NOMO-1 treated with DMSO at 0.1 percent for 48 hours (cell line): ENCODE results near the gene TNFRSF8.
A peak's percentile ranks its signal among the peaks of the same experiment; 100 is the strongest.

ENCODE experiments used
- DNase-seq: peaks from one replicate; lab custom pipeline; 2025; ENCODE audit not compliant: unreplicated experiment; lab: John Stamatoyannopoulos, UW

The TNFRSF8 gene

DNA sequence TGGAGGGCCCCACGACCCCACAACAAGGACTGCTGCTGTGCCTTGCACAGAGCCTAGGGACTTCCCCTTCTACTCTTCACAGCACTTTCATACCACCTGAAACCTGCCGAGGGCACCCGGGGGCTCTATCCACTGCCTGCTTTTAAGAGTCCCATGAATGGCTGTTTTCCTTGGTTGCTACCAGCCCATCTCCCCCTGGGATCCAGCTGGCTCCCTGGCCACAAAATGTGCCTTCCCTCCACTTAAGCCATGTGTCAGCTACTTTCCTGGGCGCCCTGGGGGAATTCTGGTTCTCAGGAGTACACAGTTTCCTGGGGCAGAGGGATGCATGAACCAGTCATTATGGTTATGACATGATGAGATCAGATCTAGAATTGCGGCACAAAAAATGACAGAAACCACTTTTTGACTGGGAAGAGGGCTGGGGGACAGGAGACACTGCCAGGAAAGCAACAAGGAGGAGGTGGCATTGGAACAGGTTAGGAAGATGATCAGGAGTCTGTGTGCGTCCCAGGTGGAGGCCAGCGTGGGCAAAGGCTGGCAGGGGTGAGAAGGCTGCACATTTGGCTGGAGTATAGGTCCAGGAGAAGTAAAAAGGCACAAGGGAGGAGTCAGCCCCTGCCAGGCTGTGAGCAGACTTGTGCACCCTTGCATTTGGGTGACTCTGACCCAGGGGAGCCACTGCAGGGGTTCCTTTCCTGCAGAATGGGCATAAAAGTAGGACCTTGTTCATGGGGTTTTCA lies 3.2 kb upstream of the TNFRSF8 start:
- no peak for DNase-seq

DNA sequence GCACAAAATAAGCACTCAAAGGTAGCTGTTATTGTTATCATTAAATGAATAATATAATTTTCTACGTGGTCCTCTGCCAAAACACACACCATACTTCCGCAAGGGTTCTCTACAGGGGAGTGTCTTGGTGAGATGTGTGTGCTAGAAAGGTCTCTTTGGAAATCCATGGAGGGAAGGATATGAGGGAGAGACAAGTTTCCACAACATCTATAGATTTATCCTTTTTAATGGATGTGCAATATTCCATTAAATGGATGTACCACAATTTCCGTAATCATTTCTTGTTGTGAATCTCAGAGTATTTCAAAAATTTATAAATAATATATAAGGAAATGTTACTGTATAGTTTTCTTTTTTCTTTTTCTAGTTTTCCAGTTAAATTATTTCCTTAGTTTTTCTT lies 2.6 kb upstream of the TNFRSF8 start:
- DNase-seq, result no peak

DNA sequence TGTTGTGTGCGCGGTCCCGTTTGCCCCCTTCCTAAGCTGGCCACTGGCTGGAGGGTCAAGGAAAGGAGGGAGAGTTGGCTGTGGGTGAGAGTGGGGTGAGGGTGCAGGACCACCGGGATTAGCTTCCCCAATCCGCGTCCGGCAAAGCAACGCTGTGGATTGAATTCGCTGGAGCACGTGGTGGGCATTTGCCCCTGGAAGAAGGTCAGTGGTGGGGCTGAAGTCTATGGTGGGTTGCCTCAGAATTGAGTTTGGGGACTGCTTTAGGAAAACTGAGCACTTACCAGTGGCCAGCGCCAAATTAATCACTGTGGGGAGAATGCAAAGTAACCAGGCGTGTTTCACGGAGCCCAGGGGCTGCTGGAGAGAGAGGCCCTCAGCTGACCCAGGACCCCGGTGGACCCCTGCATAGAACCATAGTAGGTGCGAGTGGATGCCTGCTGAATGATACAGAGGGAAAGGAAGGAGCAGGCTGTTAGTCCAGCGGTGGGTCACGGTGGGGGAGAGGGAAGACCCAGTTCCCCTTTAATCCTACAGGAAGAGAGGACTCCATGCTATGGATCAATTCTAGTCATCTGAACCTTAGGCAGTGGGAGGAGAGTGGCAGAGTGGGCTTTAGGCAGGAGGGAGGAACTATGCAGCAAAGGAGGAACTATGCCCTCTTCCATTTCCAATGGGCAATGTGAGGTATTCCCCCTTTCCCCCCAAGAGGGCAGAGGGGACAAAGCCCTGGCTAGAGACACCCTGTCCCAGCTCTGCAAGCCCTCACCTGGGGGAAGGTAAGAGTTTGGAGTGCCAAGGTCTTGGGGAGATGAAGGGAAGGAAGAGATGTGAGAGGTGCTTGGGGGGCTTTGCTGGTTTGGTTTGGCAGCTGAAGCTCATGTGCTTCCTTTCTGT lies 1.2 kb downstream of the TNFRSF8 start:
- no peak for DNase-seq

DNA sequence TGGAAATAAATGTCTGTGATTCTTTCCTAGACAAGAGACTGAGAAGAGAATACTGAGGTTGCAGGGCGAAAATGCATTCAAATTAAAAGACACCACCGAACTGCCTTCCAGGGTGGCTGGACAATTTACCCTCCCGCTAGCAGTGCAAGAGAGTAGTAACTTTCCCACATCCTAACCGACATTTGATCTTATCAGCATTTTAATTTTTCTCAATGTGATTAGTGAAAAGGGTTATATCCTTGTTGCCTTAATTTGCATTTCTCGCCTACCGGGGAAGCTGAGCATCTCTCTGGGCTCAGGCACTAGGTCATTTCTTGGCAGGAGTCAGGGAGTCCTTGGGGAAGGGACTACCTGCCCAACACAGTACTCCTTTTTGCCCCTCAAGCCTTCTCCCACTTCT lies 2.8 kb downstream of the TNFRSF8 start:
- no peak for DNase-seq

DNA sequence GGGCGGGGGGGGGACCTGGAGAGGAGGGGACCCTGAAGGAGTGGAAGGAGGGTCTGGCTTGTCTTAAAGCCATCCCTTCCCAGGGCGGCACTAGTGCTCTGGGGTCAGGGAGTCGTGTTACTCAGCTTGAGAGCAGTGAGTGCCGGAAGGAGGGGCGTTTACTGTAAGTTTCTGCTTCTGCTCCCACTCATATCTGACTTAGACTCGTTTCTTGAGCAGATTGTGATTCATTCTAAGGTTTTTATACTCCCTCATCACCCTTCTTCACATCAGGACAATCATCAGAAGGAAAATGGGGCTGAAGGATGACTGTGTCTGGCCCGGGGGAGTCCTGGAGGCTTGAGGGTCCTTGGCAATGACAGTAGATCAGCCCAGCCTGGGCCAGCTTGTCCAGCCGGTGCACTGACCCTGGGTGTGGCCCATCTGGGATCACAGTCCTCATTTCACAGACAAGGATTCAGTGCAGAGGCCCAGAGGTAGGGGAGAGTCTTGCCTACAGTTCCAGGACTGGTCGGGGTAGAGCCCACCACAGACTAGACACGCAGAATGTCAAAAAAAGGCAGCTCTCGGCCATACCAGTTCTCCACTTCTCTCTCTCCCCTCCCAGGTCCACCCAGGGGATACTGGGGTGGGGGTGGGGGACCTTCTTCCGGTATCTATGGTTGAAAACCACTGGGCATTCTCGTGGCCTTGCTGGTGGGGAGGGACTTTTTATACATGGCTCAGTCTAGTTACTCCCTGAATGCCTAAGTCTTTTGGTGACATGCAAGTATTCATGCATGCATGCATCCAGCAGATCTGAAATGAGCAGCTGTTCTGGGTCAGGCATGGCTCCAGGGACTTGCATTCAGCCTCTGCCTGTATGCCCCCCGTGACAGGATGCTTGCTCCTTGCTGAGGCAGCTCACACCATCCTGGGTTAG lies 5.1 kb downstream of the TNFRSF8 start:
- DNase-seq, result no peak

DNA sequence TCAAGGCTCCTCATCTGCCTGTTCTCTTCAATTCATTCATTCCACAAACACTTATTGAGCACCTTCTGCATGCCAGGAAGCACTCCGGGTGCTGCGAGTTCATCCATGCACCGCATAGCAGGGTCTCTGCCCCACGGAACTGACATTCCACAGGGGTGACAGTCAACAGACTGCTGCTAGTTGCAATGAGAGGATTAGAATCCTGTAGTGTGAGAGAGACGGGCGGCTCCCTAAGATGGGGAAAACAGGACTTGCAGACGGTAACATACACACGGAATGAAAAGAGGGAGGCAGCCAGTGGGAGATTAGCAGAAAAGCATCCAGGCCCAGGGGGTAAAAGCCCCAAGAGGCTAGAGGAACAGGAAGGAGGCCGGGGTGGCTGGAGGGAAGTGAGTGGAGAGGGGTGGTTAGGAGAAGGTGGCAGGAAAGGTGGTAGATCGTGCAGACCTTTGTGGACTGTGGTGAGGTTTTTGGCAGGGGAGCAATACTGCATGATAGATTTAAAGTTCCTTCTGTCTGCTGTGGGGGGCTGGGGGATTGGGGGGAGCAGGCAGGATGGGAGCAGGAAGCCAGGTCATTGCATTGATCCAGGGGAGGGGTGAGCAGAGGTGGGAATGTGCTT lies 6.6 kb downstream of the TNFRSF8 start:
- DNase-seq, result no peak

DNA sequence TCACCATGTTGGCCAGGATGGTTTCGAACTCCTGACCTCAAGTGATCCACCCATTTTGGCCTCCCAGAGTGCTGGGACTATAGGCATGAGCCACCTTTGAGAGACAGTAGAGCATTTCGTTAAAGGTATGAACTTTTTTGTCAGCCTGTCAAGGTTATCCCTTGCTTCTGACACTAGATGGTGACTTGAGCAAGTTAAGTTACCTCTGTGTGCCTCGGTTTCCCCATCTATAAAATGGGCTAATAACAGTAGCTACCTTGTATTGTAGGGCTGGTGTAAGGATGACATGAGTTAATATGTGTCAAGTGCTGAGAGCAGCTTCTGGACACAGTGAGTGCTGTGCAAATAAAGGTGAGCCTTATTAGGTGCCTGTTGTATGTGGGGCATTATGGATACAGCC lies 8.8 kb downstream of the TNFRSF8 start:
- DNase-seq, result no peak

DNA sequence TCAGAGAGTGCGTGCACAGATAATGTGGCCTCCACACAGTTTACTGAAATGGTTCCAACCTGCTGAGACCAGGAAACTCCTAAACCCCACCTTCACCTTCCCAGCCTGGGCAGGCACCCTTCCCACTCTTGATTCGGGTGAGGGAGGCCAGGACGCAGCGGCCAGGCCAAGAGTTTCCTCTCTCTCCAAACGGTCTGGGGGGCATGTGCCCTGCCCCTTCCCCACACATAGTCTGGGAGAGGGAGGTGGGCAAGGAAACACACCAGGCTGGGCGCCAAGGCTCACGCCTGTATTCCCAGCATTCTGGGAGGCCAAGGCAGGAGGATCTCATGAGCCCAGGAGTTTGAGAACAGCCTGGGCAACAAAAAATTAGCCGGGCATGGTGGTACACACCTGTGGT lies 9.6 kb downstream of the TNFRSF8 start:
- DNase-seq, result no peak

DNA sequence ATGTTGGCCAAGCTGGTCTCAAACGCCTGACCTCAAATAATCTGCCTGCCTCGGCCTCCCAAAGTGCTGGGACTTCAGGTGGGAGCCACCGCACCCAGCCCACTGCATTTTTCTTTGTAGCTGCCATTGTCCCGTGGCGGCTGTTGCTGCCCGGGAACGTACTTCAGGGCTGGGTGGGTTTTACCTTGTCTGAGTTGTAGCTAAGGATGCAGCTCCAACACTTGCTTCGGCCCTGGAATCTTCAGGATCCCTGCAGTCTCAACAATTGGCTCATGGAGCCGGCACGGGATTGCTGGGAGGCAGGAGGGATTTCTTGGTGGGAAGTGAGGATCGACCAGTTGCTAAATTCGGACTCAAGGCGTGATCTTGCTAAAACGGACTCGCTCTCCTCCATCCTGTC lies 10.7 kb downstream of the TNFRSF8 start:
- no peak for DNase-seq

DNA sequence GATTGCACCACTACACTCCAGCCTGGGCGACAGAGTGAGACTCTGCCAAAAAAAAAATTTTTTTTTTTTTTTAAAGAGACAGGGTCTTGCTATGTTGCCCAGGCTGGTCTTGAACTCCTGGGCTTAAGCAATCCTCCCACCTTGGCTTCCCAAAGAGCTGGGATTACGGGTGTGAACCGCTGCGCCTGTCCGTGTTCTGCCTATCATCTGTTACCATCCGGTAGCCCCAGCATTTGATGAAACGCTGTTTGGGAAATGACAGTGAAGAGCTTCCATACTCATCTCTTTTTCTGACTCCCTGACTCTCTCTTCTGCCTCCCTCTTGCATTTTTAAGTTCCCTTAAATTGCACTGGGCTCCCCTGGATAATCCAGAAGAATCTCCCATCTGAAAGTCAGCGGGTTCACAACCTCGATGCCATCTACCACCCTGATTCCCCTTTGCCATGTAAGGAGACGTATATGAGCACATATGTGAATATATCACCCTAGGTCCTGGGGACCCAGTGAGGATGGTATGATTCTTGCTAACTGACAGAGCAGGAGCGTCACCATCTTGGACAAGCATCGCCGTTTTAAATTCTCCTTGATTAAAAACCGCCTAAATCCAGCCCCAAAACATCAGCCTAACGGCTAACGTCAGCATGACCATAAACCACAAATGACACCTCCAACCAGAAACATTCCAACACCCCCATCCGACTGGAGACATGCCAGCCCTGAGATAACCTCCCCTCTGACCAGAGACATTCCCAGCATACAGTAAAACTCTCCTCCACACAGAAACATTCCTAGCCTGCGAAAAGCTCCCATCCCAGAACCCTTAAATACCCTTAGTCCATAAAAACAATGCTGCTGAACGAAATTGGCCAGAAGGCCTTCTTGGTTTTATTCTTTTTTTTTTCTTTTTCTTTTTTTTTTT lies 12.4 kb downstream of the TNFRSF8 start:
- no peak for DNase-seq

DNA sequence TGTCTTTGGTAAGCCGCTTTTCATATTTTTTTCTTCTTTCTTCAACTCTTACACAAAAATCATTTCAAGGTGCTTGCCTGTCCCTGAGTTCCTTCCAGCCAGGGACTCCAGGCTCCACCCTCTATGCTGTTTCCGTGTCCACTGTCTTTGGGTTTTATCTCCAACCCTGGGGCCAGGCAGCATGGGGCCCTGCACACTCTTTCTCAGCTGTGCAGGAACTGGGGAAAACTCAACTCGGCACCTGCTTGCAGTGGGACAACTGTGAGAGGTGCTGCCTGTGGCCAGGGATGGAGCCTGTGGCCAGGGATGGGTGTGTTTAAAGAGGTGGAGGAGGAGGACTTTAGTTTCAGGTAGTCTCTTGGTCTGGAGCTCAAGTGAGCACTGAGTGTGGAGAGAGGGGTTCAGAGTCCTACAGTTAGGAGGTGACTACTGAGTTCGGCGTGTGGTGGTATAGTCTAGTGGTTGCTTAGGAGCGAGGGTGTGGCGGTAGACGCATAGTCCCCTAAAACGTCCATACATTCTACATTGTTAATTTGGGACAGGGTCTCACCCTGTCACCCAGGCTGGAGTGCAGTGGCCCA lies 13.4 kb downstream of the TNFRSF8 start:
- no peak for DNase-seq

DNA sequence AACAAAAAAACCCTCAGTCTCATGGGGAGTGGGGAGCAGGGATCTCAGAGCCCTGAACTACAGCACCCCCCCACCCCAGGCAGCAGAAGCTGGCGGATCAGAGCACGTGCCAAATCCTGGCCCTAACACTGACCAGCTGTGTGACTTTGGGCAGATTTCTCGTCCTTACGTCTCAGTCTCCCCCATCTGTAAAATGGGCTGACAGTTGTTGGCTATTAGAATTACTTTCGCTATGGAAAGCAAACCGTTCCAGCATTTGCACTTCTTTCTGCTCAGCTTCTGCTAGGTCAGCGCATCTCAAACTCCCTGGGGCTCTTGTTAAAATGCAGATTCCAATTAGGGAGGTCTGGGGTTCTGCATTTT lies 15.5 kb downstream of the TNFRSF8 start:
- no peak for DNase-seq

DNA sequence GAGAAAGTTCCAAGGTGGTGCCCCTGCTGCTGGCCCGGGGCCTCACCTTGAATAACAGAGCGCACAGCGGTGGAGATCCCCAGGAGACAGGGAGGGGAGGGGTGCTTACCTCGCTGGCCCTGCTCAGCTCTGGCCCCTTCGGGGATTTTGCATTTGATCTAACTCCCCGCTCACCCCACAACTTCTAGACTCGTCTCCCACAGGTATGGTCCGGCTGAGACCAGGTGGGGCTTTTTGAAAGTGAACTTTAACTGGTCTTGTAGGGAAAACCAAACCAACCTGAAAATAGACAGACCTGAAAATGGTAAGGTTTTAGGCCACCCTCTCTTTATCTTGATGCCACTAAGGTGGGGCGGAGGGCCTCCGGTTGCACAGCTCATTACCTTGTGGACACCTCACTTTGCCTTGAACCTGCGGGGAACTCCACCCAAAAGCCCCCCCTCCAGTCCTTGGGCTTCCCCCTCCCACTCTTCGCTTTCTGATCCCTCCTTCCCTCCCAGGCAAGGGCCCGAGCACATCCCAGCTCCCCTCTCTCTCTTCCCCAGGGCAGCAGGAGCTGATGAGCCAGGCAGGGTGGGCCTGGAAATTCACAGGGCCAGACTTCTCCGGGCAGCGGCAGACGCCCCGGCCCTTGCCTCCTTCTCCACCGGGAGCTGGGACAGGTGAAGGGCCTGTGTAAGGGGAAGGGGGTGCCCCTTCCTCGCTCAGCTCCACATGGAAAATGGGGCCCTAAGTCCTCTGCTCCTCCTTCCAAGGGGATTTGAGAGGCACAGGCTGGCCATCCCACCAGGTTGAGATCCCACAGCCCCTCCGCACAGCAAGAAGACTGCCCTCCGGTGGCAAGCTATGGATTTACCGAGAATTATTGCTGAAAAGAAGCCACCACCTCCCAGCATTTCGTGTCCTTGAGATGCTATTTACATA lies 16.1 kb downstream of the TNFRSF8 start:
- DNase-seq, result peak; percentile 3

DNA sequence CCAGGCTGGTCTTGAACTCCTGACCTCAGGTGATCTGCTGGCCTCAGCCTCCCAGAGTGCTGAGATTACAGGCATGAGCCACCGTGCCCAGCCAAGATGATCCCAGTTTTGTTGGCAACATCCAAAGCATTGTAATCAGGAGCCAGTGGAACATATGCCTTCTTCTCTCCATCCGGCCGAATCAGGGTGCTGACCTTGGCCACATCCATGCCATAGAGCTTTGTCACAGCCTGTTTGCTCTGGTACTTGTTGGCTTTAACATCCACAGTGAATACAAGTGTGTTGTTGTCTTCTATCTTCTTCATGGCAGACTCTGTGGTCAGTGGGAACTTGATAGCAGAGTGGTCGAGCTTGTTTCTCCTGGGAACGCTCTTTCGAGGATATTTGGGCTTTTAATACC lies 17.1 kb downstream of the TNFRSF8 start:
- DNase-seq, result no peak

DNA sequence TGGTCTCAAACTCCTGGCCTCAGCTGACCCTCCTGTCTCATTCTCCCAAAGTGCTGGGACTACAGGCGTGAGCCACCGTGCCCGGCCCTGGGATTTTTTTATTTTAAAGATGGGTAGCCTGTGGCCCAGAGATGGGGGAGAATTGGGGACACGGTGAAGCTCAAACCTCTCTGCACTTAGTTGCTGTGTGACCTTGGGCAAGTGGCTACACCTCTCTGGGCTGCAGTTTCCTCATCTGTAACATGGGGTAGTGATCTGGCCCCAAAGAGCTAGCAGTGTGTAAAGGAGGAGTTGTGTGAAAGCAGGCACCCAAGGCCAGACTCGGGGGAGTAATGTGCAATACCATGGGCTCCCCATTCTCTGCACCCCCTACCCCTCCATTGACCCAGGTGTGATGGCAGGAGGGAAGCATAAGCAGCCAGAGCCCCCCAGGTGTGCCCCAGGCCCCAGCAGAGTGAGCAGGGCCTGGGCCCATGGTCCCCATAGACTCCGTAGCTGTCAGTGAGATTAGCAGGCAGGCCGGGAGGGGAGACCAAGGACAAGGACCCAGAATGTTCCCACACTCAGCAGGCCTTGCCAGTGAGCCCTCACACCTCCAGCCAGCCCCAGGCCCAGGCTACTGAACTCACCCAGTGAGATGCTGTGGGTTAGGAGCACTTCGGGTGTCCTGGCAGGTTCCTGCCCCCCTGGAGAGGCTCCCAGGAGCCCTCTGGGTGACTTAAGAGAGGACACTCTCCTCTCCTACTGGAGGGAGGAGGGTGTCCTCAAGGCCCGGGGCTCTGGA lies 17.9 kb downstream of the TNFRSF8 start:
- DNase-seq, result no peak

DNA sequence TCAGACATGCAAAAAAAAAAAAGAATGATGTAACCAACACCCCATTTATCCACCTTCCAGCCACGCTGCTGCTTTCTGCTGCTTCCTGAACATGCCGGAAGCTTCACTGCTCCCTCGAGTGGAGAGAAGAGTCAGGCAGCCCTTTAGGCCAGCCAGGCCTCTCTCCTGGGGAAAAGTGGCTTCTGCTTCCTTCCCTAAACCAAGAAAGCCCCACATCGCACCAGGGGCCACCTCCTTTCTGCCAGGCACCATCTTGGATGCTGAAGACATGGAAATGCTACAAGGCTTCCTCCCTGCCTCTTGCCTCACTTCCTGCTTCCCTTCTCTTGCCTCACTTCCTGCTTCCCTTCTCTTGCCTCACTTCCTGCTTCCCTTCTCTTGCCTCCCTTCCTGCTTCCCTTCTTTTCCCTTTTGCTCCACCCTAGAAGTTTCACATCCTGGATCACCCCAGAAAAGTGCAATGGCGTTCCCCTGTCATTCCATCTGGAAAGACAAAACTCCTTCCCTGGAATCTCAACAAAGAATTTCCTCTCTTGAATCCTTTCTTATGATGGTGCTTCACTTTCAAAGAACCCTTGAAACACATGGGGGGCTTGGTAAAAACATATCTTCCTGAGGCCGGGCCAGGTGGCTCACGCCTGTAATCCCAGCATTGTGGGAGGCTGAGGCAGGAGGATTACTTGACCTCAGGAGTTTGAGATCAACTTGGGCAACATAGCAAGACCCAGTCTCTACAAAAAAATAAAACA lies 18.7 kb downstream of the TNFRSF8 start:
- no peak for DNase-seq

DNA sequence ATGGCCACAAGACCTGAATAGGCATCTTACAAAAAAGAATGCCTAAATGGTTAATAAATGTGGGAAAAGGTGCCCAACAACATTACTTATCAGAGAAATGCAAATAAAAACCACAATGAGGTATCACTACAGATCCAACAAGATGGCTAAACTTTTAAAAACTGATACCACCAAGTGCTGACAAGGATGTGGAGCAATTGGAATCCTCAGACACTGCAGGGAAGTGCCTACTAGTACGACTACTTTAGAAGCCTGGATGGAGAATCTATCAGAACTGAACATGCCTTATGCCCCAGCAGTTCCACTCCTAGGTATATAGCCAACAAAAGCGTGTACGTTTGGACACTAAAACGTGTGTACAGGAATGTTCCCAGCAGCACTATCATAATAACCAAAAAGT lies 19.9 kb downstream of the TNFRSF8 start:
- DNase-seq, result no peak
